ENCODE results near the gene IL27RA. TPM values are rescaled to one million over a fixed set of nuclear protein-coding genes. Genes with fewer than 3 reads are reported as not detected.

The IL27RA gene
- total RNA-seq, 1 experiment from 2014 or later: 7.0 TPM

DNA sequence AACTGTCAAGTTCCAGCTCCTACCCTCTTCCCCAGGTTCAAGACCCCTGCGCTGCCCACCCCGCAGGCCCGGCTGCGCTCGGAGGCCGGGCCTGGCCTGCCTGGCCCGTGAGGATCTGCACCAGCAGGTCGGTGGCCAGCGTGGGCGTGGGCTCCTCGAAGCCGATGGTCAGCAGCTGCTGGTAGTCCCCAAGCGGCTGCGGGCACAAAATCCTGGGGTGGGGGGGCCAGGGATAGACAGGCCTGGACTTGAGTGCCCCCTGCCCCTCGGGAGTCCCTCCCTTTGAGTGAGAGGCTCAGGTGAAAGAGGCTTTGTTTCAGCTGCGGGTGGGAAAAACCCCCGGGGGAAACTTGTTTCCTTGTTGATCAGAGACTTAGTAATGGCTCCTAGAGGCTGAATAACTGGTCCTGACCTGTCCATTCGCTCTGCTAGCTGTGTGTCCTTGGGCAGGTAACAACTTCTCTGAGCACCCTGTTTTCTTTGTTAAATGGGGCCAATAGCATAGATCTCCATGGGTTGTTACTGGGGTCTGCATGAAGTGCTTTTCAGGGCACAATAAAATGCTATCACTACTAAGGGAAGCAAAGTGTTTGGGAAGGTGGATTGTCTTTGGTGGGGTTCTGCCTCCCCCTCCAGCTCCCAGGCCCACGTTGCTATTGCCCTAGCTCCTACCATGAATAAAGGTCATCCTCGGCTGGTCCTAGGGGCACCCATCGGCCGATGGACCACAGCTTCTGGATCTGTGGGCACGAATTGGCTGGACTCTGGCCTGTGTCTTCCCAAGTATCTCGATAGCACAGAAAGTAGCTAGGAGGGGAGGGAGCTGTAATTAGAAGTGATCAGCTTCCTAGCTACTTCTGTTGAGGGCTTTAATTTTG lies 50.5 kb downstream of the IL27RA start:
- peak; percentile 62 for DNase-seq
- H3K27me3 Mint-ChIP-seq (ENCODE audit: unreplicated experiment): no peaks in the 10 kb centered on the region
- TF ChIP-seq, protein P1, sequence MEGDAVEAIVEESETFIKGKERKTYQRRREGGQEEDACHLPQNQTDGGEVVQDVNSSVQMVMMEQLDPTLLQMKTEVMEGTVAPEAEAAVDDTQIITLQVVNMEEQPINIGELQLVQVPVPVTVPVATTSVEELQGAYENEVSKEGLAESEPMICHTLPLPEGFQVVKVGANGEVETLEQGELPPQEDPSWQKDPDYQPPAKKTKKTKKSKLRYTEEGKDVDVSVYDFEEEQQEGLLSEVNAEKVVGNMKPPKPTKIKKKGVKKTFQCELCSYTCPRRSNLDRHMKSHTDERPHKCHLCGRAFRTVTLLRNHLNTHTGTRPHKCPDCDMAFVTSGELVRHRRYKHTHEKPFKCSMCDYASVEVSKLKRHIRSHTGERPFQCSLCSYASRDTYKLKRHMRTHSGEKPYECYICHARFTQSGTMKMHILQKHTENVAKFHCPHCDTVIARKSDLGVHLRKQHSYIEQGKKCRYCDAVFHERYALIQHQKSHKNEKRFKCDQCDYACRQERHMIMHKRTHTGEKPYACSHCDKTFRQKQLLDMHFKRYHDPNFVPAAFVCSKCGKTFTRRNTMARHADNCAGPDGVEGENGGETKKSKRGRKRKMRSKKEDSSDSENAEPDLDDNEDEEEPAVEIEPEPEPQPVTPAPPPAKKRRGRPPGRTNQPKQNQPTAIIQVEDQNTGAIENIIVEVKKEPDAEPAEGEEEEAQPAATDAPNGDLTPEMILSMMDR (IDR thresholded peaks at IDR 0.05; ENCODE audit: unreplicated experiment): no peak
- no peaks in the 10 kb centered on the region for H3K9me3 Mint-ChIP-seq (ENCODE audit: low read depth, unreplicated experiment)
- H3K36me3 Mint-ChIP-seq (ENCODE audit: insufficient read depth, unreplicated experiment): peaks cover 17% of the 10 kb centered on the region
- H3K4me1 Mint-ChIP-seq (ENCODE audit: low read depth, unreplicated experiment): no peaks in the 10 kb centered on the region
- CTCF ChIA-PET: interaction anchor here (0.6 to 0.9 kb wide), 3 partner anchors 52 to 428 kb away, joined by 3 to 8 read pairs (median 5); no protein-coding TSS in a partner anchor
- H3K4me3 Mint-ChIP-seq (ENCODE audit: low read depth, unreplicated experiment): peak overlapping the region; percentile 86
- intact Hi-C loops (cut with micrococcal nuclease; ENCODE audit: unreplicated experiment): no loop called here
- BruUV-seq (replicated peaks): TSS peak; percentile 65
- H3K27ac Mint-ChIP-seq (ENCODE audit: unreplicated experiment): peak overlapping the region; percentile 87

DNA sequence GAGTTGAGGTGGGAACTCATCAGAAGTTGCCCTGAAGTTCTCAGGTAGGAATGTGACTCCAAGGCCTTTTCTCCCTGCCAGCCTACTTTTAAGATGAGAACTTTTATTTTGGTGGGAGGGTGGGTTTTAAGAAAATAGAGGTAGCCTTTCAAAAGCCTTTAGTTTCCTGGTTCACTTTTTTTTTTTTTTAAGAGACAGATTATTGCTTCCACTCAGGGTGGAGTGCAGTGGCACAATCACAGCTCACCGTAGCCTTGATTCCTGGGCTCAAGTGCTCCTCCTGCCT lies 51.1 kb downstream of the IL27RA start:
- Mint-ChIP-seq H3K27me3 (ENCODE audit: unreplicated experiment) (no peaks in the 10 kb centered on the region), H3K4me3 (ENCODE audit: low read depth, unreplicated experiment) (peak overlapping the region; percentile 86), H3K36me3 (ENCODE audit: insufficient read depth, unreplicated experiment) (peaks cover 20% of the 10 kb centered on the region), H3K4me1 (ENCODE audit: low read depth, unreplicated experiment) (no peaks in the 10 kb centered on the region), H3K27ac (ENCODE audit: unreplicated experiment) (no peak overlapping the region), H3K9me3 (ENCODE audit: low read depth, unreplicated experiment) (no peaks in the 10 kb centered on the region)
- TF ChIP-seq, protein P1 (IDR thresholded peaks at IDR 0.05; ENCODE audit: unreplicated experiment): no peak
- CTCF ChIA-PET: interaction anchor here (0.9 kb wide), 1 partner anchor 153 kb away, joined by 3 read pairs; no protein-coding TSS in a partner anchor
- intact Hi-C loops (cut with micrococcal nuclease; ENCODE audit: unreplicated experiment): no loop called here
- no TSS peak for BruUV-seq (replicated peaks)
- no peak for DNase-seq

DNA sequence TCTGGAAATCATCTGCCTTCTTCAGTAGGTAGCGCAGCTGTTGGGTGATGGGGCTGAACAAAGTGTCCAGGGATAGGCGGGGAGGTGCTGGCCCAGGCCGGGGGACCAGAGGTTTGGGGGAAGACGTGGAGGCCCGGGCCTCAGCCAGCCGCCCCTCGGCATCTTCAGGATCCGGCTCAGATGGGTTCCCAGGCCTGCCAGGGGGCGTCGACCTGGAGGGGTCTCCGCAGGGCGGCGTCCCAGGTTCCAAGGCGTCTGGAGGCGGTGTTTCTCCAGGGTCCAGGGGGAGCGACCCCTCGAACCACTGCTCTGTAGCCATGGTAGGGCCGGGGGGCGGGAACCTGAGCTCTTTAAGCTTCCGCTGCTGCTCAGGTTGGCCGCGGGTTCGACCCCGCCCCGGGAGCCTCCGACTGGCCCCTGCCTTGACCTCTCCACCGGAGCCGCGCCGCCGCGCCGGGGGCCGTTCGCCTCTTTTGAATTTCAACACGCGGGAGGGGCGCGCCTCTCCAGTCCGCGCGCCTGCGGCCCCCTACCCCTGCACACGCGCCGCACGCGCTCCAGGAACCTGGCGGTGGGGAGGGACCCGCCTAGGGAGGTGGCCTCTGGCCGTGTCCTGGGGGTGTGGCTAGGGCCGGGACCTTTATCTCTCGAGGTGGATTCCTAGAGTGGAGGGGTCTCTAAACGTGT lies 53.9 kb downstream of the IL27RA start, which contains the start of gene C19orf67:
Gene C19orf67, minus strand, starts transcription at position 475 of the 687 bp plus-strand sequence. Its CDS starts 156 bp downstream, at position 319.
- CTCF ChIA-PET: no interaction called here
- no TSS peak for BruUV-seq (replicated peaks)
- H3K27ac Mint-ChIP-seq (ENCODE audit: unreplicated experiment): no peak within 1 kb of the TSS

DNA sequence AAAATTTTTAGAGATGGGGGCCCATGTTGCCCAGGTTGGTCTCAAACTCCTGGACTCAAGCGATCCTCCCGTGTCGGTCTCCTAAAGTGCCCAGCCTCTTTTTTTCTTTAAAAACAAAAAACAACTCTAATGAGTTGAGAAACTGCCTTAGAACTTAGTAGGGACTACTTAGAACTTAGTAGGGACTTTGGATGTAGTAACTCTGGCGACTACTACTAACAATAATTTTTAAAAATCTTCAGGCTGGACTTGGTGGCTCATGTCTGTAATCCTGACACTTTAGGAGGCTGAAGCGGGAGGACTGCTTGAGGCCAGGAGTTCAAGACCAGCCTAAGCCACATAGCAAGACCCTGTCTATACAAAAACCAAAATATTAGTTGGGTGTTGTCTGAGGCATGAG lies 54.5 kb downstream of the IL27RA start:
- H3K36me3 Mint-ChIP-seq (ENCODE audit: insufficient read depth, unreplicated experiment): peaks cover 39% of the 10 kb centered on the region
- CTCF ChIA-PET: no interaction called here
- peaks cover 8% of the 10 kb centered on the region for H3K4me1 Mint-ChIP-seq (ENCODE audit: low read depth, unreplicated experiment)
- H3K9me3 Mint-ChIP-seq (ENCODE audit: low read depth, unreplicated experiment): no peaks in the 10 kb centered on the region
- no peak for DNase-seq
- intact Hi-C loops (cut with micrococcal nuclease; ENCODE audit: unreplicated experiment): no loop called here
- no TSS peak for BruUV-seq (replicated peaks)
- H3K4me3 Mint-ChIP-seq (ENCODE audit: low read depth, unreplicated experiment): no peak overlapping the region
- TF ChIP-seq, protein P1 (IDR thresholded peaks at IDR 0.05; ENCODE audit: unreplicated experiment): no peak
- H3K27me3 Mint-ChIP-seq (ENCODE audit: unreplicated experiment): no peaks in the 10 kb centered on the region
- H3K27ac Mint-ChIP-seq (ENCODE audit: unreplicated experiment): no peak overlapping the region

More for the DNA sequence above, 53.9 kb downstream of the IL27RA start, which contains the start of gene C19orf67:
- Mint-ChIP-seq H3K4me3 (ENCODE audit: low read depth, unreplicated experiment) (no peak within 1 kb of the TSS), H3K36me3 (ENCODE audit: insufficient read depth, unreplicated experiment) (peaks cover 40% of the 10 kb centered on the region), H3K27me3 (ENCODE audit: unreplicated experiment) (no peaks in the 10 kb centered on the region), H3K4me1 (ENCODE audit: low read depth, unreplicated experiment) (peaks cover 8% of the 10 kb centered on the region), H3K9me3 (ENCODE audit: low read depth, unreplicated experiment) (no peaks in the 10 kb centered on the region)
- no peak for DNase-seq
- intact Hi-C loops (cut with micrococcal nuclease; ENCODE audit: unreplicated experiment): no loop called here
- TF ChIP-seq, protein P1 (IDR thresholded peaks at IDR 0.05; ENCODE audit: unreplicated experiment): no peak

Measured in Calu3 (cell line).